Cortex of kidney (tissue), 1 donor: ENCODE measurements around the gene GOLGA6L9.
"Not testable (repeated sequence)": the region's sequence is repeated elsewhere in the genome, so short reads cannot be mapped to it uniquely, and the experiment has no call there.

Source experiments
- DNase-seq: peaks from one replicate; lab custom pipeline; 2025; lab: John Stamatoyannopoulos, UW

The GOLGA6L9 gene

GRCh38 chr15:82429693-82430092 is at the start of gene GOLGA6L9:
GOLGA6L9 (plus strand) TSS chr15:82429816; CDS start chr15:82430080, 264 bp downstream.
- not testable (repeated sequence) for DNase-seq

- DNase-seq: not testable (repeated sequence)
Observed at GRCh38 chr15:82381330-82381955, 48.2 kb upstream of the GOLGA6L9 start.

GRCh38 chr15:82387209-82387608 is 42.4 kb upstream of the GOLGA6L9 start:
- not testable (repeated sequence) for DNase-seq

GRCh38 chr15:82390152-82390551 is 39.5 kb upstream of the GOLGA6L9 start:
- DNase-seq: not testable (repeated sequence)

- DNase-seq: not testable (repeated sequence)
Observed at GRCh38 chr15:82392077-82392476, 37.5 kb upstream of the GOLGA6L9 start.

GRCh38 chr15:82393671-82394070 is 35.9 kb upstream of the GOLGA6L9 start:
- DNase-seq: no peak

GRCh38 chr15:82395788-82396187 is 33.8 kb upstream of the GOLGA6L9 start:
- DNase-seq: not testable (repeated sequence)

GRCh38 chr15:82397817-82398216 is 31.8 kb upstream of the GOLGA6L9 start:
- DNase-seq: no peak

GRCh38 chr15:82398785-82399184 is 30.8 kb upstream of the GOLGA6L9 start:
- no peak for DNase-seq

GRCh38 chr15:82399366-82400103 is 30.1 kb upstream of the GOLGA6L9 start:
- not testable (repeated sequence) for DNase-seq

GRCh38 chr15:82401918-82402317 is 27.7 kb upstream of the GOLGA6L9 start:
- DNase-seq: not testable (repeated sequence)

GRCh38 chr15:82402341-82402740 is 27.3 kb upstream of the GOLGA6L9 start:
- not testable (repeated sequence) for DNase-seq

GRCh38 chr15:82406211-82406610 is 23.4 kb upstream of the GOLGA6L9 start:
- not testable (repeated sequence) for DNase-seq

- not testable (repeated sequence) for DNase-seq
Observed at GRCh38 chr15:82410306-82410705, 19.3 kb upstream of the GOLGA6L9 start.

GRCh38 chr15:82411595-82411994 is 18.0 kb upstream of the GOLGA6L9 start:
- not testable (repeated sequence) for DNase-seq

GRCh38 chr15:82414525-82415191 is 15.0 kb upstream of the GOLGA6L9 start:
- not testable (repeated sequence) for DNase-seq

GRCh38 chr15:82420516-82420915 is 9.1 kb upstream of the GOLGA6L9 start:
- not testable (repeated sequence) for DNase-seq

- DNase-seq: not testable (repeated sequence)
Observed at GRCh38 chr15:82420966-82421365, 8.7 kb upstream of the GOLGA6L9 start.

GRCh38 chr15:82427117-82427516 is 2.5 kb upstream of the GOLGA6L9 start:
- DNase-seq: not testable (repeated sequence)

GRCh38 chr15:82445420-82445819 is 15.8 kb downstream of the GOLGA6L9 start:
- DNase-seq: not testable (repeated sequence)

- not testable (repeated sequence) for DNase-seq
Observed at GRCh38 chr15:82457336-82457735, 27.7 kb downstream of the GOLGA6L9 start.

- DNase-seq: not testable (repeated sequence)
Observed at GRCh38 chr15:82465629-82466028, 36.0 kb downstream of the GOLGA6L9 start.

- not testable (repeated sequence) for DNase-seq
Observed at GRCh38 chr15:82468205-82468604, 38.6 kb downstream of the GOLGA6L9 start.
